GM04503 (cell line): Measurements from ENCODE around the gene TRAPPC4.
"Not testable (repeated sequence)": the region's sequence is repeated elsewhere in the genome, so short reads cannot be mapped to it uniquely, and the experiment has no call there.

Experiments
- DNase-seq: peaks from one replicate; pipeline ENCODE4 v3.0.0-alpha.2; 2012; ENCODE audit warnings: low read depth

Gene TRAPPC4

GRCh38 chr11:119018074-119018938, at the start of gene TRAPPC4, which contains the start of gene RPS25:
Gene TRAPPC4, plus strand, starts transcription at chr11:119018766. Its CDS starts 30 bp downstream, at chr11:119018796.
Gene RPS25, minus strand, starts transcription at chr11:119018343. Its CDS starts 59 bp downstream, at chr11:119018284.
- DNase-seq, result peak; percentile 85

- not testable (repeated sequence) for DNase-seq
Observed at GRCh38 chr11:118969508-118969907, 49.1 kb upstream of the TRAPPC4 start.

- no peak for DNase-seq
Observed at GRCh38 chr11:118971646-118972045, 46.9 kb upstream of the TRAPPC4 start, which contains the start of gene FOXR1. Gene FOXR1, plus strand, starts transcription at chr11:118971761. Its CDS starts 171 bp downstream, at chr11:118971932.

GRCh38 chr11:118973985-118974384, 44.6 kb upstream of the TRAPPC4 start:
- no peak for DNase-seq

- DNase-seq, result no peak
Observed at GRCh38 chr11:118975771-118976709, 42.5 kb upstream of the TRAPPC4 start.

GRCh38 chr11:118979434-118979833, 39.1 kb upstream of the TRAPPC4 start:
- no peak for DNase-seq

GRCh38 chr11:118980191-118980881, 38.2 kb upstream of the TRAPPC4 start:
- no peak for DNase-seq

GRCh38 chr11:118984337-118984736, 34.2 kb upstream of the TRAPPC4 start:
- DNase-seq, result not testable (repeated sequence)

GRCh38 chr11:118984825-118985224, 33.7 kb upstream of the TRAPPC4 start:
- no peak for DNase-seq

GRCh38 chr11:118988280-118988679, 30.3 kb upstream of the TRAPPC4 start:
- DNase-seq, result no peak

GRCh38 chr11:118991486-118992038, 27.0 kb upstream of the TRAPPC4 start:
- DNase-seq, result not testable (repeated sequence)

GRCh38 chr11:118996926-118997626, 21.5 kb upstream of the TRAPPC4 start:
- DNase-seq, result no peak

GRCh38 chr11:118997627-118998387, 20.8 kb upstream of the TRAPPC4 start, which contains the start of gene CENATAC:
Gene CENATAC, plus strand, starts transcription at chr11:118998138. Its CDS starts 60 bp downstream, at chr11:118998198.
- peak; percentile 46 for DNase-seq

- no peak for DNase-seq
Observed at GRCh38 chr11:118998388-118998717, 20.2 kb upstream of the TRAPPC4 start.

- DNase-seq, result no peak
Observed at GRCh38 chr11:118998822-118999221, 19.7 kb upstream of the TRAPPC4 start.

GRCh38 chr11:119000906-119001305, 17.7 kb upstream of the TRAPPC4 start:
- DNase-seq, result no peak

GRCh38 chr11:119006656-119007055, 11.9 kb upstream of the TRAPPC4 start:
- no peak for DNase-seq

- DNase-seq, result no peak
Observed at GRCh38 chr11:119011476-119012053, 7.0 kb upstream of the TRAPPC4 start.

GRCh38 chr11:119012629-119013170, 5.9 kb upstream of the TRAPPC4 start:
- DNase-seq, result no peak
